GM12878 (cell line): Measurements from ENCODE around the gene MUC5AC. TPM values are rescaled to one million over a fixed set of nuclear protein-coding genes. Genes with fewer than 3 reads are reported as not detected.
"Not testable (repeated sequence)": the region's sequence is repeated elsewhere in the genome, so short reads cannot be mapped to it uniquely, and the experiment has no call there.

Source experiments
- ATAC-seq: fragments of 200-7000 bp; cut with Tn5 transposase; 3 replicates; pipeline ENCODE4 v1.9.1; 2020; ENCODE audit warnings: mild to moderate bottlenecking, moderate library complexity
- BruUV-seq: library from RNA; stranded (reverse); fragments of 400-500 nt; replicated peaks from 2 replicates; lab custom pipeline; 2021; lab: Mats Ljungman, UMichigan
- CTCF ChIA-PET: fragments of 300-600 bp; sonication (Branson Sonifier 250); formaldehyde crosslinking; extraction: SDS; loops from one replicate; lab custom pipeline; 2021; ENCODE audit warnings: inconsistent platforms; lab: Yijun Ruan, JAX
- POLR2A ChIA-PET: fragments of 350-600 bp; formaldehyde crosslinking; extraction: SDS; loops from one replicate; lab custom pipeline; 2021; ENCODE audit warnings: inconsistent platforms; lab: Charles Lee
- RAD21 ChIA-PET: fragments of 300-600 bp; sonication (Branson Sonifier 250); formaldehyde crosslinking; loops from one replicate; lab custom pipeline; 2023; ENCODE audit warnings: antibody characterized with exemption; ENCODE audit not compliant: unreplicated experiment; lab: Charles Lee
- SMC1A ChIA-PET: fragments of 300-600 bp; sonication (Branson Sonifier 250); formaldehyde crosslinking; loops from one replicate; lab custom pipeline; 2023; ENCODE audit not compliant: unreplicated experiment, uncharacterized antibody; lab: Charles Lee
- DNase-seq: peaks from one replicate; pipeline ENCODE4 v3.0.0-alpha.2; 2011; ENCODE audit warnings: low read depth, low spot score
- FAIRE-seq: peaks from 3 replicates; lab custom pipeline; 2011; peaks lifted over from hg19 to GRCh38; lab: Jason Lieb, UNC
- H2AFZ ChIP-seq: 2 replicates; pipeline ENCODE4 v1.6.0; 2011; ENCODE audit warnings: low read depth, low read length, control low read depth; ENCODE audit not compliant: control insufficient read depth
- H3K27ac ChIP-seq: 2 replicates; pipeline ENCODE4 v1.5.1; 2011; ENCODE audit warnings: control low read depth; ENCODE audit not compliant: control insufficient read depth, insufficient read depth
- H3K27me3 ChIP-seq, 2 experiments: replicated peaks in 1 of 2; 2 replicates each; pipeline versions ENCODE4 v1.6.0 to v1.6.1; 2011; ENCODE audit warnings: low read length in 1 of 2; ENCODE audit not compliant: control insufficient read depth in 2 of 2, insufficient read depth in 2 of 2
- H3K36me3 ChIP-seq, 2 experiments: 2 replicates each; pipeline ENCODE4 v1.5.1; 2011; ENCODE audit warnings: low read length in 1 of 2; ENCODE audit not compliant: control insufficient read depth in 2 of 2, insufficient read depth in 2 of 2
- H3K4me1 ChIP-seq: 2 replicates; pipeline ENCODE4 v1.6.1; 2011; ENCODE audit warnings: mild to moderate bottlenecking, low read length, moderate library complexity, mixed read lengths; ENCODE audit not compliant: control insufficient read depth, insufficient read depth
- H3K4me2 ChIP-seq: 2 replicates; pipeline ENCODE4 v1.6.0; 2011; ENCODE audit warnings: control low read depth; ENCODE audit not compliant: control insufficient read depth, insufficient read depth
- H3K4me3 ChIP-seq: fragments of 200-600 bp; sonication (generic); 2 replicates; pipeline ENCODE4 v1.5.1; 2016
- H3K79me2 ChIP-seq: 2 replicates; pipeline ENCODE4 v1.6.0; 2011; ENCODE audit warnings: low read length; ENCODE audit not compliant: control insufficient read depth, insufficient read depth
- H3K9ac ChIP-seq: 2 replicates; pipeline ENCODE4 v1.8.0; 2011; ENCODE audit warnings: low read length, control low read depth, mixed read lengths; ENCODE audit not compliant: control insufficient read depth, insufficient read depth
- H3K9me3 ChIP-seq: replicated peaks from 3 replicates; pipeline ENCODE4 v1.5.1; 2011; ENCODE audit warnings: mild to moderate bottlenecking, low read length; ENCODE audit not compliant: control insufficient read depth, insufficient read depth
- H4K20me1 ChIP-seq: 2 replicates; pipeline ENCODE4 v1.6.0; 2011; ENCODE audit not compliant: control insufficient read depth, insufficient read depth
- ASH2L ChIP-seq: fragments of 300-600, 200-600 bp; sonication (generic); IDR thresholded peaks from 2 replicates; pipeline ENCODE4 v1.6.1; 2017; ENCODE audit warnings: low read depth, mild to moderate bottlenecking, borderline replicate concordance
- ESRRA ChIP-seq: IDR thresholded peaks from 2 replicates; pipeline ENCODE4 v1.6.1; 2012; ENCODE audit warnings: mild to moderate bottlenecking, low read length, improper control_type of control experiment
- EZH2 ChIP-seq: IDR thresholded peaks from 2 replicates; pipeline ENCODE4 v1.6.1; 2012; ENCODE audit warnings: low read depth, mild to moderate bottlenecking, control low read depth, inconsistent platforms, low read length, borderline replicate concordance; ENCODE audit not compliant: control insufficient read depth
- SMAD1 ChIP-seq: fragments of 450-650 bp; IDR thresholded peaks from 2 replicates; pipeline ENCODE4 v1.6.1; 2018; ENCODE audit warnings: mild to moderate bottlenecking, low read depth; ENCODE audit not compliant: partially characterized antibody
- TCF12 ChIP-seq: IDR thresholded peaks from 2 replicates; pipeline ENCODE4 v1.6.1; 2011; ENCODE audit warnings: low read depth, mild to moderate bottlenecking, low read length
- WRNIP1 ChIP-seq: IDR thresholded peaks from 2 replicates; pipeline ENCODE4 v1.6.1; 2011; ENCODE audit warnings: low read depth, low read length, improper control_type of control experiment, borderline replicate concordance
- WGBS: methylation state at CpG from one replicate; pipeline ENCODE4 v1.1.6; 2016; ENCODE audit warnings: low lambda C conversion rate; ENCODE audit not compliant: insufficient replicate concordance, insufficient coverage; ENCODE audit errors: missing lambda C conversion rate; 5-methylcytosine and 5-hydroxymethylcytosine counted together
- in situ Hi-C: fragments of 300-500 bp; cut with MboI; formaldehyde crosslinking; loops from 9 replicates; pipeline ENCODE4 v1.14.3; 2018; ENCODE audit warnings: mixed read lengths
- intact Hi-C: fragments of 100-400 bp; cut with micrococcal nuclease; formaldehyde crosslinking; loops from one replicate; pipeline ENCODE4 v1.14.2; 2022; ENCODE audit not compliant: unreplicated experiment
- polyA plus RNA-seq, 11 experiments: library from polyadenylated mRNA; depleted of rRNA in 4 of 11; unstranded in 6 of 11; stranded (reverse) in 5 of 11; fragments of >200 nt; fragmentation: Nextera tagmentation in 4 of 11; fragmentation: Illumina TruSeq in 1 of 11; extraction: Ambion mirVana in 4 of 11; extraction: Trizol in 1 of 11; gene quantifications; 1 replicate in 1 of 11; 2 replicates in 10 of 11; pipeline versions ENCODE4 v1.2.1 to v1.2.3, GENCODE V29; 2011 to 2016; ENCODE audit warnings: inconsistent platforms in 2 of 11, missing spikeins in 2 of 11, low read depth in 1 of 11
- total RNA-seq, 4 experiments: library from RNA; depleted of rRNA in 3 of 4; stranded (reverse); fragments of >200 nt in 3 of 4; fragmentation: Illumina TruSeq in 1 of 4; extraction: Trizol in 1 of 4; gene quantifications; 2 replicates each; pipeline versions ENCODE4 v1.2.1 to v1.2.3, GENCODE V29; 2013 to 2021
- TF ChIP-seq, protein P1 (sequence below): IDR thresholded peaks from 2 replicates; pipeline ENCODE4 v1.6.1; 2011; ENCODE audit warnings: low read depth, mild to moderate bottlenecking, low read length, moderate library complexity, borderline replicate concordance; ENCODE audit errors: extremely low read depth
- TF ChIP-seq, protein P2 (sequence below): IDR thresholded peaks from 2 replicates; pipeline ENCODE4 v1.6.1; 2011; ENCODE audit warnings: low read depth, low read length, improper control_type of control experiment, borderline replicate concordance
- TF ChIP-seq, protein P3 (sequence below): fragments of 450-650 bp; IDR thresholded peaks from 2 replicates; pipeline ENCODE4 v1.6.1; 2017; ENCODE audit warnings: mild to moderate bottlenecking, moderate library complexity

The MUC5AC gene
- total and polyA plus RNA-seq, 10 of the 15 experiments (the other 5 are each of a cell fraction or from before 2014, with no cell fraction given): under 0.01 to 0.01 TPM; not detected in 8

DNA sequence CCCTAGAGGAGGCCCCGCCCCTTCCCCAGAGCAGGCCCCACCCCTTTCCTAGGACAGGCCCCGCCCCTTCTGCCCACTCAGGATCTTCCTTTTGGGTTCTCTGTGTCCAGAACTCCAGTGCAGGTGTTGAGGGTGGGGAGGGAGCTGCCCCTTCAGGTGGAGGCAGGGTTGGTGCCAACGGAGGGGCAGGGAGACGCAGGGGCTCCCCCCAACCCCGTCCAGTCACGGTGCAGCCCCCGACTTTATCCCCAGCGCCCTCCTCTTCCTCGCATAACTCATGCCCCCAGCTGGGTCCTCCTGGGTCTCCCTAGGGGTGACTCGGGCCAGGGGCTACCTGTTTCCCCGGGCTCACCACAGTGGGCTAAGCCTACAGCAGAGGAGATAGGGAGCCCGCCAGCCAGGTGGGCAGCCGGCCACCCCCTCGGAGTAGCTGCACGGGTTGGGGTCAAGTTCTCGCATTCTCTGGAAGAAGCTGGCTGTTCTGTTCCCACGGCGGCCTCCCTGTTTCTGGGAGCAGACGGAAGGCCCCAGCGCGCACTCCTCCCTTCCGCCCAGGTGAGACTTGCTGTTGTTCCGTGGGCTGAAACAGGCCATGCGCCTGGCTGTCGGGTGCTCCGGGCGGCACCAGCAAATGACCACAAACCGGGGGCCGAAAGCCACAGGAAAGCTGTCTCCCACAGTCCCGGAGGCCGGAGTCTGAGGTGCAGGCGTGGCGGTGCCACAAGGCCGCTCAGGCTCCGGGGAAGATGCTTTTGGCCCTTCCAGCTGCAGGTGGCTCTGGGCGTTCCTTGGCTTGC, 44.1 kb upstream of the MUC5AC start:
- Histone ChIP-seq H3K27me3 (no peaks in the 10 kb centered on the region), H3K79me2 (no peaks in the 10 kb centered on the region), H3K4me2 (no peak overlapping the region), H2AFZ (no peak overlapping the region), H3K9ac (no peak overlapping the region), H3K9me3 (no peaks in the 10 kb centered on the region; the same call in 2 of the 3 replicates), H4K20me1 (no peaks in the 10 kb centered on the region), H3K36me3 (no peaks in the 10 kb centered on the region), H3K4me3 (no peak overlapping the region), H3K27ac (no peak overlapping the region), H3K4me1 (no peaks in the 10 kb centered on the region)
- ATAC-seq (no peak), DNase-seq (no peak), FAIRE-seq (no peak)
- intact Hi-C loops: loop anchor here (10.0 kb wide), 1 partner anchor 461 kb away; the partner anchor contains the start of gene DUSP8
- TF ChIP-seq, protein P1, sequence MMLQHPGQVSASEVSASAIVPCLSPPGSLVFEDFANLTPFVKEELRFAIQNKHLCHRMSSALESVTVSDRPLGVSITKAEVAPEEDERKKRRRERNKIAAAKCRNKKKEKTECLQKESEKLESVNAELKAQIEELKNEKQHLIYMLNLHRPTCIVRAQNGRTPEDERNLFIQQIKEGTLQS: no peak
- TF ChIP-seq, protein P2, sequence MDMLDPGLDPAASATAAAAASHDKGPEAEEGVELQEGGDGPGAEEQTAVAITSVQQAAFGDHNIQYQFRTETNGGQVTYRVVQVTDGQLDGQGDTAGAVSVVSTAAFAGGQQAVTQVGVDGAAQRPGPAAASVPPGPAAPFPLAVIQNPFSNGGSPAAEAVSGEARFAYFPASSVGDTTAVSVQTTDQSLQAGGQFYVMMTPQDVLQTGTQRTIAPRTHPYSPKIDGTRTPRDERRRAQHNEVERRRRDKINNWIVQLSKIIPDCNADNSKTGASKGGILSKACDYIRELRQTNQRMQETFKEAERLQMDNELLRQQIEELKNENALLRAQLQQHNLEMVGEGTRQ: no peak
- TF ChIP-seq ASH2L (no peak), ESRRA (no peak), TCF12 (no peak), EZH2 (no peak), WRNIP1 (no peak), SMAD1 (no peak)
- TF ChIP-seq, protein P3, sequence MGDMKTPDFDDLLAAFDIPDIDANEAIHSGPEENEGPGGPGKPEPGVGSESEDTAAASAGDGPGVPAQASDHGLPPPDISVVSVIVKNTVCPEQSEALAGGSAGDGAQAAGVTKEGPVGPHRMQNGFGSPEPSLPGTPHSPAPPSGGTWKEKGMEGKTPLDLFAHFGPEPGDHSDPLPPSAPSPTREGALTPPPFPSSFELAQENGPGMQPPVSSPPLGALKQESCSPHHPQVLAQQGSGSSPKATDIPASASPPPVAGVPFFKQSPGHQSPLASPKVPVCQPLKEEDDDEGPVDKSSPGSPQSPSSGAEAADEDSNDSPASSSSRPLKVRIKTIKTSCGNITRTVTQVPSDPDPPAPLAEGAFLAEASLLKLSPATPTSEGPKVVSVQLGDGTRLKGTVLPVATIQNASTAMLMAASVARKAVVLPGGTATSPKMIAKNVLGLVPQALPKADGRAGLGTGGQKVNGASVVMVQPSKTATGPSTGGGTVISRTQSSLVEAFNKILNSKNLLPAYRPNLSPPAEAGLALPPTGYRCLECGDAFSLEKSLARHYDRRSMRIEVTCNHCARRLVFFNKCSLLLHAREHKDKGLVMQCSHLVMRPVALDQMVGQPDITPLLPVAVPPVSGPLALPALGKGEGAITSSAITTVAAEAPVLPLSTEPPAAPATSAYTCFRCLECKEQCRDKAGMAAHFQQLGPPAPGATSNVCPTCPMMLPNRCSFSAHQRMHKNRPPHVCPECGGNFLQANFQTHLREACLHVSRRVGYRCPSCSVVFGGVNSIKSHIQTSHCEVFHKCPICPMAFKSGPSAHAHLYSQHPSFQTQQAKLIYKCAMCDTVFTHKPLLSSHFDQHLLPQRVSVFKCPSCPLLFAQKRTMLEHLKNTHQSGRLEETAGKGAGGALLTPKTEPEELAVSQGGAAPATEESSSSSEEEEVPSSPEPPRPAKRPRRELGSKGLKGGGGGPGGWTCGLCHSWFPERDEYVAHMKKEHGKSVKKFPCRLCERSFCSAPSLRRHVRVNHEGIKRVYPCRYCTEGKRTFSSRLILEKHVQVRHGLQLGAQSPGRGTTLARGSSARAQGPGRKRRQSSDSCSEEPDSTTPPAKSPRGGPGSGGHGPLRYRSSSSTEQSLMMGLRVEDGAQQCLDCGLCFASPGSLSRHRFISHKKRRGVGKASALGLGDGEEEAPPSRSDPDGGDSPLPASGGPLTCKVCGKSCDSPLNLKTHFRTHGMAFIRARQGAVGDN: no peak
- ChIA-PET CTCF (no interaction called here), POLR2A (no interaction called here), RAD21 (interaction anchor here (1.3 kb wide), 1 partner anchor 461 kb away, joined by 3 read pairs; no protein-coding TSS in a partner anchor), SMC1A (no interaction called here)
- WGBS: 80% methylated on average over 28 of the region's 36 CpGs
- in situ Hi-C loops: no loop called here
- no TSS peak for BruUV-seq

DNA sequence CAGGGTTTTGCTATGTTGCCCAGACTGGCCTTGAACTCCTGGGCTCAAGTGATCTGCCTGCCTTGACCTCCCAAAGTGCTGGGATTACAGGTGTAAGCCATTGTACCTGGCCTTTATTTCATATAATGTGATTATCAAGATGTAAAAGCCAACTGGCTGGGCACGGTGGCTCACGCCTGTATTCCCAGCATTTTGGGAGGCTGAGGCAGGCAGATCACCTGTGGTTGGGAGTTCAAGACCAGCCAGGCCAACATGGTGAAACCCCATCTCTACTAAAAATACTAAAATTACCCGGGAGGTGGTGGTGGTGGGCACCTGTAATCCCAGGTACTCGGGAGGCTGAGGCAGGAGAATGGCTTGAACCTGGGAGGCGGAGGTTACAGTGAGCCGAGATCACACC, 42.5 kb upstream of the MUC5AC start:
- H3K27ac ChIP-seq, H3K4me2 ChIP-seq, H3K36me3 ChIP-seq, H3K9ac ChIP-seq, RAD21 ChIA-PET, DNase-seq, POLR2A ChIA-PET, H3K27me3 ChIP-seq, BruUV-seq, H2AFZ ChIP-seq, CTCF ChIA-PET, H3K9me3 ChIP-seq, H3K4me3 ChIP-seq, H3K79me2 ChIP-seq, SMC1A ChIA-PET, ATAC-seq, H3K4me1 ChIP-seq, FAIRE-seq, H4K20me1 ChIP-seq, in situ Hi-C loops: not testable (repeated sequence)
- intact Hi-C loops: loop anchor here (10.0 kb wide), 1 partner anchor 460 kb away; the partner anchor contains the start of gene DUSP8
- 63% methylated on average over 6 of the region's 6 CpGs for WGBS
